GM12892 (cell line): ENCODE measurements around the gene DRD3.

Experiments
- POLR2A ChIP-seq: IDR thresholded peaks from 2 replicates; pipeline ENCODE4 v1.6.1; 2011; ENCODE audit warnings: low read depth, low read length, control low read depth
- POLR2AphosphoS5 ChIP-seq: IDR thresholded peaks from 2 replicates; pipeline ENCODE4 v1.6.1; 2011; ENCODE audit warnings: low read depth, low read length, control low read depth

GRCh38 chr3:114223143-114223542 lies 44.3 kb upstream of the DRD3 start:
- TF ChIP-seq POLR2A (no peak), POLR2AphosphoS5 (no peak)
